Measurements from ENCODE around the gene MED12L.
A peak's percentile ranks its signal among the peaks of the same experiment; 100 is the strongest.
"Not testable (repeated sequence)": the region's sequence is repeated elsewhere in the genome, so short reads cannot be mapped to it uniquely, and the experiment has no call there.

MED12L gene

DNA sequence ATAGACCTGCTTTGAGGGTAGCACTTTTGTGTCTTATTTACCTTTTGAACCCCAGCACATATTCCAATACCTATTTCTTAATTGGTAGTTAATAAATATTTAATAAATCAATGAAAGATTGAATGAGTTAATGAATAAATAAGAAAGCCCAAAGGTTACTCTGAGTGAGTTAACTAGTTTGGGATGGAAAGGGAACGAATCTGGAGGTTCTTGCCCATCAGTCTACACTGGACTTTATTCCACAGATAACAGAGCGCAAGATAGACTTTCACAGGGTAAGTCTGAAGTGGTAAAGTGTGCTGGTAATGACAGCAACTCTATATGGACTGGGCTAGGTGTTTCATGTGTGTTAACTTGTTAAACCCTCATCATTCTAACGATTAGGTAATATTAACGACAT is 33.1 kb upstream of the MED12L start:
- H3K4me3 ChIP-seq (replicated peaks; ENCODE audit: low read depth, low read length) = no peak overlapping the region
- no peak for DNase-seq (ENCODE audit: low read depth)
- no peak for TF ChIP-seq CTCF (IDR thresholded peaks at IDR 0.05; ENCODE audit: low read length, missing control alignments)

GRCh38 chr3:151052756-151053155 is 32.7 kb upstream of the MED12L start:
- H3K4me3 ChIP-seq (replicated peaks; ENCODE audit: low read depth, low read length) = no peak overlapping the region
- TF ChIP-seq CTCF (IDR thresholded peaks at IDR 0.05; ENCODE audit: low read length, missing control alignments) = no peak
- no peak for DNase-seq (ENCODE audit: low read depth)

GRCh38 chr3:151058740-151059139 is 26.7 kb upstream of the MED12L start:
- no peak for DNase-seq (ENCODE audit: low read depth)
- H3K4me3 ChIP-seq (replicated peaks; ENCODE audit: low read depth, low read length) = no peak overlapping the region
- TF ChIP-seq CTCF (IDR thresholded peaks at IDR 0.05; ENCODE audit: low read length, missing control alignments) = no peak

DNA sequence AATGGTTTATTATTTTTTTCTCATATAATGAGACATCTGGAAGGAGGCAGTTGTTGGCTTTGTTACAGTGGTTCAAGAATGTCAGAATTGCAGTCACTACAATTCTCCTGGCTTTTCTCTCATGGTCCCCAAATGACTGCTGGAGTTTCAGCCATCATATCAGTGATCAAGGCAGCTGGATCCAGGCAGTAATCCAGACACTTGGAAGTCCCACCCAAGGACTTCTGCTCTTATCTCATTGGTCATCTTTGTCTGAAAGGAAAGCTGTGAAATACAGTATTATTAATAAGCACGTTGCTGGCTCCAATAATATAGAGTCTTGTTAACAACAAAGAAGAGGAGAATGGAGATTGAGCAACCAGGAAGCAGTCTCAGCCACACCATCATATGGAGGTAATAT is 22.9 kb upstream of the MED12L start:
- H3K4me3 ChIP-seq (replicated peaks; ENCODE audit: low read depth, low read length) = no peak overlapping the region
- no peak for TF ChIP-seq CTCF (IDR thresholded peaks at IDR 0.05; ENCODE audit: low read length, missing control alignments)
- DNase-seq (ENCODE audit: low read depth) = no peak

DNA sequence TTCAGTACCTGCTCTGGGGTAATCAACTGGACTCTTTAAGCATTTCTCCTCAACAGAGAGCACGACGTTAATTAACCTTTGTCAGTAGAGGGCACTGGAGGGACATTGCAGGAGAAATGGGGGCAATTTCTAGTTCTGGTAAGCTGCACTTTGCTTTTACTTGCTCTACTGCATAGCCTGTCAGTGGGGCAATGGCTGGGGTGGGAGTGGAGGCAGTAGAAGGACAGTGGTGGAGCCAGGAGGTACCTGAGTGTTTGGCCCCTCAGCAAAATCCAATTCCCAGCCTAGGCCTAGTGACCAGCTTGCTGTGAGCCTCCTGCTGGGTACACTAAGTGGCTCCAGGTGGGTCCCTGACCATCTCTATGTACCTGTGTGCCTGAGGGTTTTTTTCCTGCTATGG is 18.3 kb upstream of the MED12L start:
- peak; percentile 16 for DNase-seq (ENCODE audit: low read depth)
- peak; percentile 21 for TF ChIP-seq CTCF (IDR thresholded peaks at IDR 0.05; ENCODE audit: low read length, missing control alignments)

DNA sequence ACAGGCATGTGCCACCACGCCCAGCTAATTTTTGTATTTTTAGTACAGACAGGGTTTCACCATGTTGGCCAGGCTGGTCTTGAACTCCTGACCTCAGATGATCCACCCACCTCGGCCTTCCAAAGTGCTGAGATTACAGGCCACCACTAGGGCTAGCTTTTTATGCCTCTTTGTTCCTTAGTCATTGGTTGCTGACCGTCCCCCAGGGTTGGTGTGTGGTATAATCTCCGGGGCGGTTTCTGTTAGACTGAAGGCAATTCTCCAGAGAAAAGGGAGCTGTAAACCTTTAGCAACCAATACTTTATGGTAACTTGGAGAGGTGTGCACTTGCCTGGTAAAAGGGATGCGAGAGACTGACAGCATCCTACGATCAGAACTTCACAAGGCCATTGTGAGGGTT is 12.6 kb upstream of the MED12L start:
- DNase-seq (ENCODE audit: low read depth); H3K4me3 ChIP-seq (replicated peaks; ENCODE audit: low read depth, low read length): not testable (repeated sequence)

More for the DNA sequence above, 18.3 kb upstream of the MED12L start:
- H3K4me3 ChIP-seq (replicated peaks; ENCODE audit: low read depth, low read length) = no peak overlapping the region

DNA sequence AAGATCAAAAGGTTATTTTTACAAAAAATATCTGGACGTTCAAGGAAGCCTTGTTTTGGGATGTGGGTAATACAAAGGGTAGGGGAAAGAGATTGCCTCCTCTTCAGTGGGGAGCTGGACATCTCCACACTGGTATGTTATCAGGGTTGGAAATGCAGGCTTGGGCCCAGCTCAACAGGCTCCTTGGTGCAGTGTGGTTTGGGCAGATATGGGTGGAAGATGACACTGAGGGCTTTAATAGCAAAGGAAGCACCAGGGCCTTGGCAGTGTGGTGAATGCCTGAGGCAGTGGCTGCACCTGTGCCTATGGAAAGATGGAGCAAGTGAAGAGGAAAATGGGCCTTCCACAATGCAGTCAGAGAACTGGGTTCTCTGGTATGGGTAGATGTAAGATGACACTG is 11.2 kb upstream of the MED12L start:
- DNase-seq (ENCODE audit: low read depth) = no peak
- no peak for TF ChIP-seq CTCF (IDR thresholded peaks at IDR 0.05; ENCODE audit: low read length, missing control alignments)
- no peak overlapping the region for H3K4me3 ChIP-seq (replicated peaks; ENCODE audit: low read depth, low read length)

All from fibroblast of pulmonary artery (primary cell).